NOMO-1 (cell line): Measurements from ENCODE around the gene BCAN.

Experiments used
- DNase-seq, 2 experiments: peaks; one replicate each; lab custom pipeline; 2025; ENCODE audit not compliant: unreplicated experiment in 2 of 2; lab: John Stamatoyannopoulos, UW

The BCAN gene

GRCh38 chr1:156642265-156643048, 540 bp downstream of the BCAN start:
- DNase-seq: no peak

DNA sequence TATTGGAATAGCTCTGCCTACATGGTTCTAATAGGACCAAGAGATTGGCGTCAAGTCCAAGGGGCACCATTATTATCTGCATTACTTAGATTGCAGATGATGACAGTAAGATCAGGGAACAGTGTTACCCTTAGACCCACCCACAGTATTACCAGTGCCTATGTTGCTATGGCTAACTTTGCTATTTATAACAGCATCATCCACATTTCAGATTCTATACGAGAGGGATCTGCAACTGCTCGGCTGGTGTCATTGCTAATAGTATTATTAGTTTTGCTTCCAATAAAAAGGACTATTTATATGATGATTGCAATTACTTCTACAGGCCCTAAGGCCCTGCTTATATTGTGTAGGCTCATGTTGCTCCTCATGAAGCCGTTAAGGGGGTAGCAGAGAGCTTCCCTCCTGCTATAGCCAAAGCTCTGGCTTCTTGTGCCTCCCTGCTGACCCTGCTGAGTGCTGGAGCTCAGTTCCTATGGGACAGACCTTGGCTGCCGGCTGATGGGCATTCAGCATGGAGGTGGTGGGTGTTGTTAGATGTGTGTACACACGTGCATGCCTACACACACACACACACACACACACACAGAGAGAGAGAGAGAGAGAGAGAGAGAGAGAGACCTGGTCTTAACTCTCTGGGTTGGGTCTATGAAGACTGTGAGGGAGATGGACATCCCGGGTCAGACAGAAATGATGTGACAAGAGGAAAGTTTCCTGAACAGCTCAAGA, 1.3 kb downstream of the BCAN start:
- no peak for DNase-seq

GRCh38 chr1:156643778-156644092, 1.8 kb downstream of the BCAN start:
- DNase-seq: peak; percentile 14 to 55

DNA sequence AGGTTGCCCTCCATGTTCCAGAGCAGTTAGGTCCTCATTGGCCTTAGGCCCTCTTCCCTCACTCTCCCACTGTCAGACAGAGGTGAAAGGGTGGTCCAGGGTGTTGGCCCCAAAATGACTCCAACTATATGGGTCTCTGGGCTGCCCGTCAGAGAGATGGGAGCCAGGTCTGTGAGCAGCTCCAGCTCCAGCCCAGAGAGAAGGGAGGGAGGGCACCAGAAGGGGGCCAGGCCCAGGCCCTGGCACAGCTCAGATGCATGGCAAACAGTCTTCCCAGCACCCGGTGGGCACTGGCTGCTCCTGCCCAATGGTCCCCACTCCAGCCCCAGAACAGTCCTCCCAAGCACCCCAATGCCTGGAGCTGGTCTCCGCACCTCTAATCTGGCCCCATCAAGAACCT, 2.2 kb downstream of the BCAN start:
- DNase-seq: no peak

- no peak for DNase-seq
Observed at GRCh38 chr1:156644640-156645039, 2.7 kb downstream of the BCAN start.

DNA sequence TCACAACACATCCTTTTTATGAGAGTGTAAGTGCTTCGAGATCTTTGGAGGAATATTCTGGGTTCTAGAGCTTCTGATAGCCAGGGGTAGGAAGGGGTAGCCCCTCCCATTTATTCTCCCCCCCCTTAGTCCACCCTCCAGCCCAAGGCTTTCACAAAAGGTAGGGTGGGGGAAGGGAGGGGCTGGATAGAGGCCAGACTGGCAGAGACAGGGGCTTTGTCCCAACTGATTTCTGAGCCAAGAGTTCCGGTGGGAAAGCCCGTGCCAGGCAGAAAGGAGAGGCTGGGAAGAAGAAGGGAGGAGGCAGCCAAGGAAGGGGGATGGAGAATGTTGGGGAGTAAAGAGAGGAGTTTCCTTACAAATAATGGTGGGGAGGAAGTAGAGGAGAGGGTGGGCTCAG, 3.1 kb downstream of the BCAN start:
- DNase-seq: no peak

DNA sequence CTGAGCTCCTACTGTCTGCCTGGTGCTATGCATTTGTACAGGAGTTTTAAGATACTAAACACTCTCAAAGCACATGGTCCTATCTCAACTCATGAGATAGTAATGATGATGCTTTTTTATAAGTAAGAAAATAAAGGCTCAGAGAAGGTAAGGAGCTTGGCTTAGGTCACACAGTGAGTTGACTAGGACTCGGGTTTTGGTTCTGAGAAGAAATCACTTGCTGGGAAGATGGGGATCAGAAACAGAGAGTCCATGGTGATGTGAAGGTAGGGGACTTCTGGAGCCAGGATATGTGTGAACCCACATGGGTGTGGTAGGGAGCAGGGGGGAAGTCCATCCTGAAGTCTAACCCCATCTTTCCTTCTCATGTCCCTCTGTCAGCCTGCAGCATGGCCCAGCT, 3.7 kb downstream of the BCAN start:
- DNase-seq: no peak

GRCh38 chr1:156646738-156647211, 4.9 kb downstream of the BCAN start:
- DNase-seq: no peak

- no peak for DNase-seq
Observed at GRCh38 chr1:156647351-156647750, 5.4 kb downstream of the BCAN start.

GRCh38 chr1:156648496-156648895, 6.6 kb downstream of the BCAN start:
- DNase-seq: no peak

DNA sequence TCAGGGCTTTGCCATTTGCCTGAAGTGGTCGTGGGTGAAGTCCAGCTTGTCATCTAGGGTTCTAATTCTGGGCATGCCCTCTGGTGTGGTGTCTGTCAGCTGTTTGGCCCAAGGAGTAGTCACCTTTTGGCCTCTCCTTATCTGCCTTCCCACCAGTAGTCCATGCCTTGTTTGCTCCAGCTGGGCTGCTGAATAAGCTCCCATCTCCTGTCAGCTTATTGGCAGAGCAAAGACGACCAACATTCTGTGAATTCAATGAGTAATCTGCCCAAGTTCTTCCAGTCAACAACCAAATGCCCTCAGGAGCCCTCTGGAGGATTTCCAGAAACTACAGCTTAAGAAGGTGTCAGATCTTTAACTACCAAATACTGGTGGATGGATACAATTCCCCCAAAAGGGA, 7.0 kb downstream of the BCAN start:
- DNase-seq: no peak

DNA sequence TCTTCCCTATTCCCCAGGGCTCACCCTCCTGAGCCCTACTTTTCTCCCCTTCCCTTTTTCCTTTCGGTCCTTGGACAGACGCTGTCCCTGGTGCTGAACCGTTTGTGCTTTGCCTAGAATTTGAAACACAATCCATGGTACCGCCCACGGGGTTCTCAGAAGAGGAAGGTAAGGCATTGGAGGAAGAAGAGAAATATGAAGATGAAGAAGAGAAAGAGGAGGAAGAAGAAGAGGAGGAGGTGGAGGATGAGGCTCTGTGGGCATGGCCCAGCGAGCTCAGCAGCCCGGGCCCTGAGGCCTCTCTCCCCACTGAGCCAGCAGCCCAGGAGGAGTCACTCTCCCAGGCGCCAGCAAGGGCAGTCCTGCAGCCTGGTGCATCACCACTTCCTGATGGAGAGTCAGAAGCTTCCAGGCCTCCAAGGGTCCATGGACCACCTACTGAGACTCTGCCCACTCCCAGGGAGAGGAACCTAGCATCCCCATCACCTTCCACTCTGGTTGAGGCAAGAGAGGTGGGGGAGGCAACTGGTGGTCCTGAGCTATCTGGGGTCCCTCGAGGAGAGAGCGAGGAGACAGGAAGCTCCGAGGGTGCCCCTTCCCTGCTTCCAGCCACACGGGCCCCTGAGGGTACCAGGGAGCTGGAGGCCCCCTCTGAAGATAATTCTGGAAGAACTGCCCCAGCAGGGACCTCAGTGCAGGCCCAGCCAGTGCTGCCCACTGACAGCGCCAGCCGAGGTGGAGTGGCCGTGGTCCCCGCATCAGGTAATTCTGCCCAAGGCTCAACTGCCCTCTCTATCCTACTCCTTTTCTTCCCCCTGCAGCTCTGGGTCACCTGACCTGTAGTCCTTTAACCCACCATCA, 10.4 kb downstream of the BCAN start:
- no peak for DNase-seq

DNA sequence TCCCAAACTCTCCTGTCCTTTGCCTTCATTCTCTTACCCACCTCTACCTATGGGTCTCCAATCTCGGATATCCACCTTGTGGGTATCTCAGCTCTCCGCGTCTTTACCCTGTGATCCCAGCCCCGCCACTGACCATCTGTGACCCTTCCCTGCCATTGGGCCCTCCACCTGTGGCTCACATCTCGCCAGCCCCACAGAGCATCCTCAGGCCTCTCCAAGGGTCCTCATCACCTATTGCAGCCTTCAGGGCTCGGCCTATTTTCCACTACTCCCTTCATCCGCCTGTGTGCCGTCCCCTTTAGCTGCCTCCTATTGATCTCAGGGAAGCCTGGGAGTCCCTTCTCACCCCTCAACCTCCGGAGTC, 11.1 kb downstream of the BCAN start:
- no peak for DNase-seq

- DNase-seq: no peak
Observed at GRCh38 chr1:156654700-156655099, 12.8 kb downstream of the BCAN start.

DNA sequence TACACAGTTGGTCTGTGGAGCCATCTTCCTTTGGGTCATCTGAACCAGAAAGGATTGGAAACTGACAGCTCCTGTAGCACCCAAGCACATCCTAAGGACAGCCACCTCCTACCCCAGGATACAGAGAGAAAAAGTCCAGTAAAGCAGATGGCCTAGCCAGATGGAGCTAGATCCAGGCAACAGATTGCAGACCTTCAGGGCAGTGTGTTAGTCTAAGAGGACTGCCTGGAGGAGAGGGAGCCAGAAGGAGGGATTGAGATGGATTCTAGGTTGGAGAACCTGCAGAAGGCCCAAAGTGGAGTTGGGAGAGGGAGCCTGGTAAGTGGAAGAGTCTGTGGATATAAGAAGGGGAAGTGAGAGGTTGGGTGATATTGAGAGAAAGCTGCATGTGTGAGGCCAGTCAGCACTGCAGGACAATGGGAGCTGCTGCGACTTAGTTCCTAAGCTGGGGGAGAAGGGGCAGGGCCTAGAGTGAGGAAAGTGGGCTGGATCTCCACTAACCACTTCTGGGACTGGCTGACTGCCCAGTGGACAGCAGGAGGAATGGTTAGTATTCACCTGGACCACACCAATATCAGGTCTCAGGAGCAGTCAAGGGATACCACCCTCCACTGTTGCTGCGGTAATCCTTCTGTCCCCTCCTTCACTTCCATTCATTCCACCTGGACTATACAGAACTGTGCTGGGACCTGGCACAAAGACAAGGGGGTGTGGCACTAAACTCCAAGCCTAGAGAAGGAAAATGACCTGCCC, 13.4 kb downstream of the BCAN start:
- no peak for DNase-seq

DNA sequence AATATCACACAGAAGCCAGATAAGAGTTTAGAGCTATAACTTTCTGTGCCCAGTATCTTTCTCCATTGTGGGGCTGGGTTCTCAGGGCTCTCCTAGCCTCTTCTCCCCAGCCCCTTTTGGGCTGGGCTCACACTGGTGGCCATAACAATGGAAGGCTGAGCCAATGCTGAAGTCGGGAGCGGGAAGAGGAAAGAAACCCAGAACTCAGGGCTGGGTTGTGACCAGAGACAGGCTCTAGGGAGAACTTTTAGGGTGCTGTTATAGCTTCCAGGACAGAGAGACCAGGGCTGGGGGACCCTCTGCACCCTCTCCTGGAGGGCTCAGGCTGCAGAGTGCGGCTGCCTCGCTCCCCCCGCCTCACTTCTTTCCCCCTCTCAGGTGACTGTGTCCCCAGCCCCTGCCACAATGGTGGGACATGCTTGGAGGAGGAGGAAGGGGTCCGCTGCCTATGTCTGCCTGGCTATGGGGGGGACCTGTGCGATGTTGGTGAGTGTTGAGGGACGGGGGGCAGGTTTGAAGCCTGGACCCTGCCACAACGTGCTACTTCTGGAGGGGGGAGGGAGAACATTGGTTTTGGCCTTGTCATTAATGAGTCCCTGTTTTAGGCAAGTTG, 14.1 kb downstream of the BCAN start:
- no peak for DNase-seq

GRCh38 chr1:156656806-156657740, 15.2 kb downstream of the BCAN start:
- peak in 1 of 2 experiments; percentile 30 for DNase-seq

DNA sequence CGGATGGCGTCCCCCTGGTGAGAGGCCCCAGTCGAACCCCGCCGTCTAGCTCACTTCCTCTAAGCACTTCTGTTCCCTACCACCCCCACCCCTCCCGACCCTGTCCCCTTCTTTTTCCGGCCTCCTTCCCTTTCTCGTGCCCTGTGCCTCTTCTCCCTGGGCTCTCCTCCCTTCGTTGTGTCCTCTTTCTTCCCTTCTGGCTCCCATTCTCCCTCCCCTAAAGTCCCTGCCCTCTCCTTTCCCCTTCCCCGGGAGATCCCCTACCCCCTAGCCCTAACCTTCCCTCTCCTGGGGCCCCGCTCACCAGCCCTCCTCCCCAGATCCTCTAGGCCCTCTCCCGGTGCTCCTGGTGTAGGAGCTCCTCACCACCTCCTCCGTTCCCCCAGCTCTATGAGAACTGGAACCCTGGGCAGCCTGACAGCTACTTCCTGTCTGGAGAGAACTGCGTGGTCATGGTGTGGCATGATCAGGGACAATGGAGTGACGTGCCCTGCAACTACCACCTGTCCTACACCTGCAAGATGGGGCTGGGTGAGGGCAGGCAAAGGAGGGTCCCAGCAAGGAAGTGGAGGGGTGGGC, 15.9 kb downstream of the BCAN start:
- DNase-seq: no peak

GRCh38 chr1:156658496-156658895, 16.6 kb downstream of the BCAN start:
- no peak for DNase-seq
